ENCODE results near the gene MGMT.

GRCh38 chr10:129497013-129497412 is 30.0 kb downstream of the MGMT start:
- TF ChIP-seq, protein P1, sequence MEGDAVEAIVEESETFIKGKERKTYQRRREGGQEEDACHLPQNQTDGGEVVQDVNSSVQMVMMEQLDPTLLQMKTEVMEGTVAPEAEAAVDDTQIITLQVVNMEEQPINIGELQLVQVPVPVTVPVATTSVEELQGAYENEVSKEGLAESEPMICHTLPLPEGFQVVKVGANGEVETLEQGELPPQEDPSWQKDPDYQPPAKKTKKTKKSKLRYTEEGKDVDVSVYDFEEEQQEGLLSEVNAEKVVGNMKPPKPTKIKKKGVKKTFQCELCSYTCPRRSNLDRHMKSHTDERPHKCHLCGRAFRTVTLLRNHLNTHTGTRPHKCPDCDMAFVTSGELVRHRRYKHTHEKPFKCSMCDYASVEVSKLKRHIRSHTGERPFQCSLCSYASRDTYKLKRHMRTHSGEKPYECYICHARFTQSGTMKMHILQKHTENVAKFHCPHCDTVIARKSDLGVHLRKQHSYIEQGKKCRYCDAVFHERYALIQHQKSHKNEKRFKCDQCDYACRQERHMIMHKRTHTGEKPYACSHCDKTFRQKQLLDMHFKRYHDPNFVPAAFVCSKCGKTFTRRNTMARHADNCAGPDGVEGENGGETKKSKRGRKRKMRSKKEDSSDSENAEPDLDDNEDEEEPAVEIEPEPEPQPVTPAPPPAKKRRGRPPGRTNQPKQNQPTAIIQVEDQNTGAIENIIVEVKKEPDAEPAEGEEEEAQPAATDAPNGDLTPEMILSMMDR (IDR thresholded peaks at IDR 0.05; ENCODE audit: borderline replicate concordance, extremely low read depth, low read length, poor library complexity, severe bottlenecking), result no peak
- TF ChIP-seq EZH2 (IDR thresholded peaks at IDR 0.05; ENCODE audit: borderline replicate concordance, low read depth, low read length, severe bottlenecking), result no peak
